ENCODE measurements around the gene ACTR5. TPM values are rescaled to one million over a fixed set of nuclear protein-coding genes. Genes with fewer than 3 reads are reported as not detected.

Gene ACTR5
- total and polyA plus RNA-seq, 2 donors (not counting 3 experiments of a cell fraction or from before 2014, with no cell fraction given), result 8.8 to 11.3 TPM

GRCh38 chr20:38755324-38755910, 7.2 kb downstream of the ACTR5 start:
- H3K27me3 ChIP-seq (ENCODE audit: control insufficient read depth in 2 of 2, insufficient read depth in 2 of 2, low read length in 2 of 2), result no peaks in the 10 kb centered on the region
- peaks cover 11% of the 10 kb centered on the region for H3K4me1 ChIP-seq (ENCODE audit: control insufficient read depth, extremely low read depth, insufficient read depth, low read length)
- no peaks in the 10 kb centered on the region for H3K9me3 ChIP-seq (replicated peaks; ENCODE audit: control insufficient read depth, insufficient read depth, low read length)
- FAIRE-seq (no peak), DNase-seq (ENCODE audit: low read depth, low spot score) (no peak)
- H3K27ac ChIP-seq (ENCODE audit: insufficient read depth, low read depth, low read length), result no peak overlapping the region
- BruUV-seq (replicated peaks), result no TSS peak
- H2AFZ ChIP-seq (ENCODE audit: low read depth, low read length), result no peak overlapping the region
- no peak overlapping the region for H3K4me2 ChIP-seq (ENCODE audit: insufficient read depth, low read length)
- no peak for TF ChIP-seq CTCF (IDR thresholded peaks at IDR 0.05; ENCODE audit: extremely low read depth in 1 of 2, insufficient read depth in 1 of 2, low read depth in 1 of 2, low read length in 2 of 2)
- no peak for TF ChIP-seq POLR2AphosphoS5 (IDR thresholded peaks at IDR 0.05; ENCODE audit: insufficient read depth, low read depth, low read length)
- no peak for TF ChIP-seq EZH2 (IDR thresholded peaks at IDR 0.05; ENCODE audit: borderline replicate concordance, low read depth, low read length, severe bottlenecking)
- TF ChIP-seq MYC (IDR thresholded peaks at IDR 0.05; ENCODE audit: low read depth, low read length), result no peak
- TF ChIP-seq JUN (IDR thresholded peaks at IDR 0.05; ENCODE audit: borderline replicate concordance, insufficient read depth, insufficient read length, low read depth), result no peak
- TF ChIP-seq FOS (IDR thresholded peaks at IDR 0.05; ENCODE audit: borderline replicate concordance, insufficient read depth, low read length), result no peak
- no peak for TF ChIP-seq MAX (IDR thresholded peaks at IDR 0.05; ENCODE audit: insufficient read depth, insufficient read length)
- H3K79me2 ChIP-seq (ENCODE audit: control insufficient read depth, insufficient read depth, low read length), result no peaks in the 10 kb centered on the region
- no peak overlapping the region for H3K4me3 ChIP-seq (replicated peaks in 1 of 3; ENCODE audit: insufficient read depth in 1 of 3, low read depth in 1 of 3, low read length in 3 of 3)
- intact Hi-C loops (cut with micrococcal nuclease), result no loop called here
- no peaks in the 10 kb centered on the region for H4K20me1 ChIP-seq (replicated peaks; ENCODE audit: control insufficient read depth, extremely low read depth, insufficient read depth, low read length)
- H3K9ac ChIP-seq (replicated peaks; ENCODE audit: extremely low read depth, insufficient read depth, low read length), result no peak overlapping the region
- ChIA-PET POLR2A (no interaction called here), CTCF (interaction anchor here (1.1 to 1.7 kb wide), 5 partner anchors 9 to 137 kb away, joined by 3 to 5 read pairs (median 3); no protein-coding TSS in a partner anchor)
- peaks cover 11 to 14% of the 10 kb centered on the region in 2 experiments for H3K36me3 ChIP-seq (ENCODE audit: control insufficient read depth in 2 of 2, extremely low read depth in 1 of 2, insufficient read depth in 2 of 2, low read length in 2 of 2)
- no peaks in the 10 kb centered on the region for H3K9me1 ChIP-seq (replicated peaks; ENCODE audit: control insufficient read depth, extremely low read depth, insufficient read depth, low read length)
- dilution Hi-C loops (cut with MboI; ENCODE audit: extremely low pct_ligation_motif_present, low sequenced_read_pairs), result no loop called here
